MM.1S (cell line): Measurements from ENCODE around the gene VSTM2L.

ENCODE experiments used
- DNase-seq: peaks from one replicate; pipeline ENCODE4 v3.0.0-alpha.2; 2015
- H2AFZ ChIP-seq: fragments of 300-600 bp; sonication (generic); 2 replicates; pipeline ENCODE4 v1.6.0; 2016; ENCODE audit warnings: antibody characterized with exemption, low read length
- H3F3A ChIP-seq: fragments of 300-600 bp; sonication (generic); 2 replicates; pipeline ENCODE4 v1.6.1; 2016; ENCODE audit warnings: mild to moderate bottlenecking, antibody characterized with exemption, low read length, moderate library complexity, mixed read lengths; ENCODE audit not compliant: insufficient read depth
- H3K27ac ChIP-seq: fragments of 300-600 bp; sonication (generic); 2 replicates; pipeline ENCODE4 v1.5.1; 2016; ENCODE audit warnings: mild to moderate bottlenecking, low read length
- H3K27me3 ChIP-seq: fragments of 300-600 bp; sonication (generic); replicated peaks from 2 replicates; pipeline ENCODE4 v1.6.0; 2016; ENCODE audit warnings: low read length; ENCODE audit not compliant: insufficient read depth
- H3K36me3 ChIP-seq: fragments of 300-600 bp; sonication (generic); replicated peaks from 2 replicates; pipeline ENCODE4 v1.6.1; 2016; ENCODE audit warnings: mild to moderate bottlenecking, low read length, mixed read lengths; ENCODE audit not compliant: insufficient read depth
- H3K4me1 ChIP-seq: fragments of 300-600 bp; sonication (generic); 2 replicates; pipeline ENCODE4 v1.6.1; 2016; ENCODE audit warnings: low read length, mixed read lengths
- H3K4me2 ChIP-seq: fragments of 300-600 bp; sonication (generic); 2 replicates; pipeline ENCODE4 v1.6.0; 2016; ENCODE audit warnings: low read depth, low read length
- H3K4me3 ChIP-seq: fragments of 300-600 bp; sonication (generic); 2 replicates; pipeline ENCODE4 v1.5.1; 2016; ENCODE audit warnings: low read length, mixed read lengths
- H3K79me2 ChIP-seq: fragments of 300-600 bp; sonication (generic); 2 replicates; pipeline ENCODE4 v1.6.1; 2016; ENCODE audit warnings: mixed run types, low read length, mixed read lengths
- H3K9ac ChIP-seq: fragments of 300-600 bp; sonication (generic); 2 replicates; pipeline ENCODE4 v1.6.1; 2016; ENCODE audit warnings: low read length, mixed read lengths
- H3K9me2 ChIP-seq: fragments of 300-600 bp; sonication (generic); replicated peaks from 2 replicates; pipeline ENCODE4 v1.6.1; 2016; ENCODE audit warnings: mild to moderate bottlenecking, low read length, mixed read lengths; ENCODE audit not compliant: insufficient read depth
- H3K9me3 ChIP-seq: fragments of 300-600 bp; sonication (generic); replicated peaks from 2 replicates; pipeline ENCODE4 v1.6.1; 2016; ENCODE audit warnings: mild to moderate bottlenecking, low read length, mixed read lengths; ENCODE audit not compliant: insufficient read depth
- H4K20me1 ChIP-seq: fragments of 300-600 bp; sonication (generic); 2 replicates; pipeline ENCODE4 v1.6.1; 2016; ENCODE audit warnings: mild to moderate bottlenecking, low read length, moderate library complexity, mixed read lengths; ENCODE audit not compliant: insufficient read depth
- CTCF ChIP-seq: fragments of 300-600 bp; sonication (generic); IDR thresholded peaks from 2 replicates; pipeline ENCODE4 v1.5.1; 2016; ENCODE audit warnings: antibody characterized with exemption, low read length, mixed read lengths
- EZH2 ChIP-seq: fragments of 300-600 bp; sonication (generic); optimal IDR thresholded peaks from 2 replicates; pipeline ENCODE3; 2017; ENCODE audit warnings: low read depth, mild to moderate bottlenecking, antibody characterized with exemption, low read length, mixed read lengths
- EZH2phosphoT487 ChIP-seq: fragments of 300-600 bp; sonication (generic); IDR thresholded peaks from 2 replicates; pipeline ENCODE4 v1.6.1; 2018; ENCODE audit warnings: antibody characterized with exemption, low read length

VSTM2L gene

DNA sequence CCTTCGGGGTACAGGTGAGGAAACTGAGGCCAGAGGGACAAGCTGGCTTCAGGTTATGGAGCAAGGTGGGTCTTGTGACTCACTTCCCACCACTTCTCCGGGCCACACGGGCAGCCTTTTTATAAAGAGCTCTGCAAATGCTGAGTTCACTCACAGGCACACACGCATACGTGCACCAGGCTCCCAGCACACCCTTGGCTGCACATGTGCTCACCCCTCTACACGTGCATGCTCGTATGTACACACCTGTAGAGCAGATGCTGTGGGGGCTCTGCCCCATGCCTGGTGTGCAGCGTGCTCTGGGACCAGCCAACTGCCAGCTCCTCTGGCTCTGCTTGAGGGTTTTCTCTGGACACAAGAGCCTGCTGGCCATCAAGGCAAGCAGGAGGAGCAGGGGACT lies 29.1 kb downstream of the VSTM2L start:
- no peak overlapping the region for H3K4me2 ChIP-seq

DNA sequence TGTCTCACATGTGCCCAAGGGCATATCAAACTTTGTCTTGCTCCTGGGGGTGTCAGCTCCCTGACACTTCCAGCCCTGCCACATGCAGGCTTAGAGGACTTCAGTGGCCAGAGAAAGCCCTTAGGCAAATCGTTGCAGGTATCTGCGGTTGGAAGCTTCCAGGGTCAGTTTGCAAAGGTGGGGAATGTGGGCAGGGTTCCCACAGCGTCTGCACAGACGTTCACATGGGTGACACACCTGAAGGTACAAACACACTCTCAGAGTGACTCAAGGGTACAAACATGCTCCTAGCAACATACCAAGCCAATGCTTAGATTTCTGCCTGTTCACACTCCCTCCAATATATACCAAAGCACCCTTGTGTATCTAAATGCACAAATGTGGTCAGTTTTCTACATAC lies 30.0 kb downstream of the VSTM2L start:
- H3K4me2 ChIP-seq = no peak overlapping the region
- H3K9me3 ChIP-seq = no peaks in the 10 kb centered on the region
- H3K27ac ChIP-seq = no peak overlapping the region
- peaks cover 55% of the 10 kb centered on the region for H3K27me3 ChIP-seq
- H3K4me3 ChIP-seq = no peak overlapping the region
- no peaks in the 10 kb centered on the region for H3K36me3 ChIP-seq
- no peak overlapping the region for H2AFZ ChIP-seq
- DNase-seq = no peak
- H3K9ac ChIP-seq = no peak overlapping the region
- no peaks in the 10 kb centered on the region for H3K4me1 ChIP-seq
- no peaks in the 10 kb centered on the region for H3K79me2 ChIP-seq
- H3K9me2 ChIP-seq = no peaks in the 10 kb centered on the region
- TF ChIP-seq CTCF (no peak), EZH2 (no peak), EZH2phosphoT487 (no peak)
- H3F3A ChIP-seq = no peaks in the 10 kb centered on the region
- no peaks in the 10 kb centered on the region for H4K20me1 ChIP-seq

More for the DNA sequence above, 29.1 kb downstream of the VSTM2L start:
- Histone ChIP-seq H3K9me3 (no peaks in the 10 kb centered on the region), H3K27ac (no peak overlapping the region), H3F3A (no peaks in the 10 kb centered on the region), H3K36me3 (no peaks in the 10 kb centered on the region), H3K79me2 (no peaks in the 10 kb centered on the region), H3K27me3 (peaks cover 55% of the 10 kb centered on the region), H3K4me3 (no peak overlapping the region), H2AFZ (no peak overlapping the region), H3K9me2 (no peaks in the 10 kb centered on the region), H3K4me1 (no peaks in the 10 kb centered on the region), H4K20me1 (no peaks in the 10 kb centered on the region), H3K9ac (no peak overlapping the region)
- TF ChIP-seq CTCF (no peak), EZH2phosphoT487 (no peak), EZH2 (no peak)
- no peak for DNase-seq

- Histone ChIP-seq H3K4me1 (no peaks in the 10 kb centered on the region), H2AFZ (no peak overlapping the region), H3K9ac (no peak overlapping the region), H3K27ac (no peak overlapping the region), H3K9me3 (no peaks in the 10 kb centered on the region), H3K36me3 (no peaks in the 10 kb centered on the region), H3F3A (no peaks in the 10 kb centered on the region), H3K27me3 (peaks cover 48% of the 10 kb centered on the region), H3K4me3 (no peak overlapping the region), H3K9me2 (no peaks in the 10 kb centered on the region), H4K20me1 (no peaks in the 10 kb centered on the region), H3K4me2 (no peak overlapping the region), H3K79me2 (no peaks in the 10 kb centered on the region)
- TF ChIP-seq EZH2phosphoT487 = no peak
- no peak for TF ChIP-seq EZH2
- TF ChIP-seq CTCF = no peak
- no peak for DNase-seq
These were observed 31.1 kb downstream of the VSTM2L start for GRCh38 chr20:37933786-37934633.
